HepG2 (cell line): ENCODE data around the gene ERC1. TPM values are rescaled to one million over a fixed set of nuclear protein-coding genes. Genes with fewer than 3 reads are reported as not detected.

ENCODE experiments used
- ATAC-seq: fragments of 200-7000 bp; cut with Tn5 transposase; 3 replicates; pipeline ENCODE4 v1.9.1; 2020; ENCODE audit warnings: mild to moderate bottlenecking, moderate library complexity
- BruUV-seq: library from RNA; stranded (reverse); fragments of 400-500 nt; replicated peaks from 2 replicates; lab custom pipeline; 2021; lab: Mats Ljungman, UMichigan
- CTCF ChIA-PET: fragments of 300-600 bp; formaldehyde crosslinking; extraction: SDS; loops from one replicate; lab custom pipeline; 2021; ENCODE audit warnings: low total read pairs, inconsistent platforms, low intra/inter-chr PET ratio; lab: Yijun Ruan, JAX
- POLR2A ChIA-PET: fragments of 350-600 bp; sonication (Branson Sonifier 250); formaldehyde crosslinking; loops from one replicate; lab custom pipeline; 2020; ENCODE audit warnings: antibody characterized with exemption, inconsistent platforms; lab: Yijun Ruan, JAX
- DNase-seq: peaks from one replicate; pipeline ENCODE4 v3.0.0-alpha.2; 2015; ENCODE audit warnings: low spot score
- FAIRE-seq: peaks from 3 replicates; lab custom pipeline; 2011; peaks lifted over from hg19 to GRCh38; lab: Jason Lieb, UNC
- H2AFZ ChIP-seq: one replicate; pipeline ENCODE4 v1.6.1; 2011; ENCODE audit warnings: low read length, inconsistent platforms
- H3K27ac ChIP-seq: fragments of 300-600 bp; 3 replicates; pipeline ENCODE4 v1.8.0; 2011; ENCODE audit warnings: mixed run types, mild to moderate bottlenecking, mixed read lengths, low read length, inconsistent platforms; ENCODE audit not compliant: insufficient read depth; ENCODE audit errors: extremely low read length
- H3K27me3 ChIP-seq, 2 experiments: fragments of 200-600 bp in 1 of 2; 2 replicates in 1 of 2; 3 replicates in 1 of 2; pipeline versions ENCODE4 v1.6.0 to v1.8.0; 2011; ENCODE audit warnings: low read length in 2 of 2, mild to moderate bottlenecking in 2 of 2, moderate library complexity in 2 of 2, inconsistent platforms in 1 of 2; ENCODE audit not compliant: insufficient read depth in 2 of 2, control insufficient read depth in 1 of 2
- H3K36me3 ChIP-seq, 2 experiments: fragments of 200-600 bp in 1 of 2; replicated peaks in 1 of 2; 2 replicates in 1 of 2; 3 replicates in 1 of 2; pipeline versions ENCODE4 v1.5.1 to v1.8.0; 2011; ENCODE audit warnings: low read length in 2 of 2, inconsistent platforms in 1 of 2; ENCODE audit not compliant: insufficient read depth in 2 of 2, control insufficient read depth in 1 of 2
- H3K4me1 ChIP-seq: 2 replicates; pipeline ENCODE4 v1.5.1; 2012; ENCODE audit warnings: low read length, inconsistent platforms; ENCODE audit not compliant: insufficient read depth
- H3K4me2 ChIP-seq: 2 replicates; pipeline ENCODE4 v1.6.0; 2011; ENCODE audit warnings: low read depth, low read length, inconsistent platforms
- H3K4me3 ChIP-seq, 3 experiments: fragments of 200-600 bp in 1 of 3; sonication (generic), shearing (Covaris generic) in 1 of 3; replicated peaks in 1 of 3; 2 replicates each; pipeline ENCODE4 v1.5.1; 2011 to 2016; ENCODE audit warnings: low read length in 3 of 3, inconsistent platforms in 2 of 3, low read depth in 2 of 3, mild to moderate bottlenecking in 2 of 3, control low read depth in 1 of 3, mixed read lengths in 1 of 3; ENCODE audit not compliant: insufficient read depth in 1 of 3
- H3K79me2 ChIP-seq: one replicate; pipeline ENCODE4 v1.6.1; 2011; ENCODE audit warnings: low read length, inconsistent platforms; ENCODE audit not compliant: insufficient read depth
- H3K9ac ChIP-seq: 2 replicates; pipeline ENCODE4 v1.6.0; 2011; ENCODE audit warnings: mild to moderate bottlenecking, low read depth, low read length, inconsistent platforms; ENCODE audit not compliant: insufficient read depth
- H3K9me3 ChIP-seq: 2 replicates; pipeline ENCODE4 v1.5.1; 2012; ENCODE audit warnings: mild to moderate bottlenecking, low read length
- H4K20me1 ChIP-seq: 2 replicates; pipeline ENCODE4 v1.6.0; 2011; ENCODE audit warnings: inconsistent platforms, mild to moderate bottlenecking, low read length, moderate library complexity; ENCODE audit not compliant: insufficient read depth
- AFF4 ChIP-seq: sonication (generic); formaldehyde crosslinking; IDR thresholded peaks from 2 replicates; pipeline ENCODE4 v1.4.0; 2020; ENCODE audit warnings: missing genetic modification reagents
- CEBPG ChIP-seq: IDR thresholded peaks from 2 replicates; pipeline ENCODE4 v1.6.1; 2016
- CERS6 ChIP-seq: sonication (generic); formaldehyde crosslinking; IDR thresholded peaks from 2 replicates; pipeline ENCODE4 v1.5.0; 2020; ENCODE audit warnings: missing genetic modification reagents
- GTF3A ChIP-seq: sonication (generic); formaldehyde crosslinking; conservative IDR thresholded peaks from 2 replicates; pipeline ENCODE4 v1.4.0; 2020; ENCODE audit warnings: mild to moderate bottlenecking, missing genetic modification reagents
- NR3C1 ChIP-seq: sonication (generic); formaldehyde crosslinking; IDR thresholded peaks from 2 replicates; pipeline ENCODE4 v1.4.0; 2020; ENCODE audit warnings: missing genetic modification reagents
- POGK ChIP-seq: sonication (generic); formaldehyde crosslinking; conservative IDR thresholded peaks from 2 replicates; pipeline ENCODE4 v1.8.0; 2022; ENCODE audit warnings: mild to moderate bottlenecking, moderate library complexity, missing genetic modification reagents
- REPIN1 ChIP-seq: sonication (generic); formaldehyde crosslinking; IDR thresholded peaks from 2 replicates; pipeline ENCODE4 v1.8.0; 2022; ENCODE audit warnings: missing genetic modification reagents, low read depth, mild to moderate bottlenecking, borderline replicate concordance
- SRSF4 ChIP-seq: fragments of 200-400 bp; formaldehyde crosslinking; IDR thresholded peaks from one replicate; pipeline ENCODE4 v1.6.1; 2018; ENCODE audit warnings: mild to moderate bottlenecking, low read depth, low read length, moderate library complexity; ENCODE audit not compliant: poor library complexity, severe bottlenecking
- ZBTB37 ChIP-seq: sonication (generic); formaldehyde crosslinking; IDR thresholded peaks from 2 replicates; pipeline ENCODE4 v1.4.0; 2020; ENCODE audit warnings: mild to moderate bottlenecking, missing genetic modification reagents
- ZNF501 ChIP-seq: sonication (generic); formaldehyde crosslinking; IDR thresholded peaks from 2 replicates; pipeline ENCODE4 v1.5.1; 2020; ENCODE audit warnings: mild to moderate bottlenecking, moderate library complexity, missing genetic modification reagents
- ZNF570 ChIP-seq: sonication (generic); formaldehyde crosslinking; IDR thresholded peaks from 2 replicates; pipeline ENCODE4 v1.4.0; 2020; ENCODE audit warnings: mild to moderate bottlenecking, missing genetic modification reagents, borderline replicate concordance
- whole genome bisulfite sequencing: methylation state at CpG from one replicate; pipeline ENCODE4 v1.1.6; 2017; ENCODE audit warnings: low lambda C conversion rate; 5-methylcytosine and 5-hydroxymethylcytosine counted together
- in situ Hi-C: cut with HindIII; loops from 2 replicates; pipeline ENCODE4 v1.10.0; 2017; ENCODE audit warnings: low pct_unique_long_range_greater_than_20kb; ENCODE audit not compliant: extremely low pct_ligation_motif_present
- intact Hi-C: fragments of 100-400 bp; cut with micrococcal nuclease; formaldehyde crosslinking; loops from one replicate; pipeline ENCODE4 v1.10.0; 2022; ENCODE audit not compliant: unreplicated experiment
- polyA plus RNA-seq, 8 experiments: library from polyadenylated mRNA; depleted of rRNA in 3 of 8; stranded (reverse) in 7 of 8; unstranded in 1 of 8; fragments of >200 nt; fragmentation: Illumina TruSeq in 4 of 8; extraction: Trizol in 4 of 8; gene quantifications; 2 replicates each; pipeline versions ENCODE4 v1.2.1 to v1.2.3, GENCODE V29; 2011 to 2016; ENCODE audit warnings: low read depth in 4 of 8, missing spikeins in 1 of 8, mixed read lengths in 1 of 8; ENCODE audit not compliant: insufficient read depth in 1 of 8
- total RNA-seq, 5 experiments: library from RNA; depleted of rRNA; stranded (reverse); fragments of >200 nt; fragmentation: Illumina TruSeq; extraction: Trizol; gene quantifications; 2 replicates each; pipeline ENCODE4 v1.2.3, GENCODE V29; 2016; ENCODE audit warnings: low read depth in 1 of 5
- TF ChIP-seq, protein P1 (sequence below): IDR thresholded peaks from 2 replicates; pipeline ENCODE4 v1.6.1; 2016; ENCODE audit warnings: missing genetic modification reagents, missing compliant biosample characterization

The ERC1 gene
- total and polyA plus RNA-seq, 2 of the 13 experiments (the other 11 are each of a cell fraction or from before 2014, with no cell fraction given): 6.1 to 12.4 TPM

DNA sequence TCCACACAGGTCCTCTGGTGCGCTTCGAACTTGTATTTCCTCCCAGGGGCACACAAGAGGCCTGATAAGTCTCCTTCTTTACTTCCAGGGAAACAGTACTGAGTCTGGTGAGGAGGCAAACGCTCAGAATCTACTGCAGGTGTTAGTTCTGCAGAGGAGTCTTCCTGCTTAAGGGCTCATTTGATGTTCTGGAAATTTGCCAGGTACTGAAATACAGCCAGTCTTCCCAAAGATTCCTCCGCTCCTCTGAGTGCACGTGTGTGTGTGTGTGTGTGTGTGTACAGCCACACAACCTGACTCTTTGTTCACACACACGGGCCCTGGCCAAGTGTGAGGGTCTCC lies 511.3 kb downstream of the ERC1 start (continued):
- TF ChIP-seq AFF4: no peak

- CTCF ChIA-PET: no interaction called here
- TF ChIP-seq, protein P1, sequence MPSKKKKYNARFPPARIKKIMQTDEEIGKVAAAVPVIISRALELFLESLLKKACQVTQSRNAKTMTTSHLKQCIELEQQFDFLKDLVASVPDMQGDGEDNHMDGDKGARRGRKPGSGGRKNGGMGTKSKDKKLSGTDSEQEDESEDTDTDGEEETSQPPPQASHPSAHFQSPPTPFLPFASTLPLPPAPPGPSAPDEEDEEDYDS (CRISPR knock-in tag): no peak
- TF ChIP-seq GTF3A: no peak
- no peak for TF ChIP-seq ZNF570 (CRISPR knock-in tag)
- no peak for TF ChIP-seq NR3C1 (CRISPR knock-in tag)
- TF ChIP-seq ZNF501 (CRISPR knock-in tag): no peak
- no peak for TF ChIP-seq CERS6
- TF ChIP-seq SRSF4: no peak
- no peak for TF ChIP-seq ZBTB37 (CRISPR knock-in tag)
- no peak for TF ChIP-seq REPIN1
- TF ChIP-seq CEBPG (CRISPR knock-in tag): no peak
- no peak for TF ChIP-seq POGK (CRISPR knock-in tag)
- Histone ChIP-seq H4K20me1 (no peaks in the 10 kb centered on the region), H3K4me2 (no peak overlapping the region), H3K9me3 (no peaks in the 10 kb centered on the region), H3K79me2 (no peaks in the 10 kb centered on the region), H3K27ac (no peak overlapping the region), H3K36me3 (no peaks in the 10 kb centered on the region), H3K9ac (no peak overlapping the region), H3K27me3 (peaks cover 5 to 38% of the 10 kb centered on the region in 2 experiments), H3K4me1 (no peaks in the 10 kb centered on the region), H2AFZ (no peak overlapping the region), H3K4me3 (no peak overlapping the region)
- ATAC-seq (no peak), FAIRE-seq (no peak), DNase-seq (no peak)
- in situ Hi-C loops (no loop called here), intact Hi-C loops (no loop called here)
- POLR2A ChIA-PET: no interaction called here
- no TSS peak for BruUV-seq
- 58% methylated on average over 9 of the region's 13 CpGs for WGBS
These were observed 511.8 kb downstream of the ERC1 start for GRCh38 chr12:1502831-1503230.
